Stimulated activated CD8-positive, alpha-beta memory T cell treated with anti-CD3 and anti-CD28 coated beads, Interleukin-15, amount 100 ng/mL, for 4 hours (primary cell): ENCODE results near the gene TBC1D10B.
"Not testable (repeated sequence)": the region's sequence is repeated elsewhere in the genome, so short reads cannot be mapped to it uniquely, and the experiment has no call there.

Experiments
- DNase-seq, 2 donors: peaks; one replicate each; pipeline ENCODE4 v3.0.0-alpha.2; 2020; ENCODE audit warnings: low read depth in 2 of 2

The TBC1D10B gene

GRCh38 chr16:30397776-30398660 is 27.7 kb upstream of the TBC1D10B start:
- DNase-seq = no peak

- DNase-seq = no peak
Observed at GRCh38 chr16:30397056-30397455, 26.8 kb upstream of the TBC1D10B start.

GRCh38 chr16:30396627-30397026 is 26.3 kb upstream of the TBC1D10B start:
- not testable (repeated sequence) for DNase-seq

- DNase-seq = no peak
Observed at GRCh38 chr16:30395992-30396585, 25.8 kb upstream of the TBC1D10B start.

- peak in 1 of 2 donors; percentile 49 for DNase-seq
Observed at GRCh38 chr16:30395155-30395991, 25.1 kb upstream of the TBC1D10B start, which contains the start of gene ZNF48. Gene ZNF48, plus strand, starts transcription at chr16:30395420. Its CDS starts 375 bp downstream, at chr16:30395795.

- DNase-seq = no peak
Observed at GRCh38 chr16:30394592-30395154, 24.4 kb upstream of the TBC1D10B start.

- no peak for DNase-seq
Observed at GRCh38 chr16:30383521-30383920, 13.2 kb upstream of the TBC1D10B start.

GRCh38 chr16:30382111-30382881 is 12.0 kb upstream of the TBC1D10B start, which contains the start of gene SEPTIN1:
Gene SEPTIN1, minus strand, starts transcription at chr16:30382561. Its CDS starts 19 bp downstream, at chr16:30382542.
- peak; percentile 51 to 62 for DNase-seq

GRCh38 chr16:30381291-30382041 is 11.2 kb upstream of the TBC1D10B start:
- no peak for DNase-seq

- DNase-seq = no peak
Observed at GRCh38 chr16:30380803-30381208, 10.5 kb upstream of the TBC1D10B start.

- no peak for DNase-seq
Observed at GRCh38 chr16:30380072-30380802, 9.9 kb upstream of the TBC1D10B start.

- no peak for DNase-seq
Observed at GRCh38 chr16:30379158-30379783, 9.0 kb upstream of the TBC1D10B start.

- peak; percentile 97 to 99 for DNase-seq
Observed at GRCh38 chr16:30378236-30379157, 8.2 kb upstream of the TBC1D10B start.

GRCh38 chr16:30377812-30378235 is 7.5 kb upstream of the TBC1D10B start:
- peak; percentile 75 to 81 for DNase-seq

GRCh38 chr16:30377050-30377811 is 6.9 kb upstream of the TBC1D10B start:
- no peak for DNase-seq

GRCh38 chr16:30376461-30376902 is 6.2 kb upstream of the TBC1D10B start:
- no peak for DNase-seq

GRCh38 chr16:30375864-30376263 is 5.6 kb upstream of the TBC1D10B start:
- no peak for DNase-seq
